Forelimb muscle (tissue), 1 donor: ENCODE data around the gene AGO1. TPM values are rescaled to one million over a fixed set of nuclear protein-coding genes. Genes with fewer than 3 reads are reported as not detected.

Experiments
- DNase-seq: peaks from one replicate; pipeline ENCODE4 v3.0.0-alpha.2; 2013; ENCODE audit warnings: low read depth
- polyA plus RNA-seq: library from polyadenylated mRNA; unstranded; fragments of 120-200 nt; gene quantifications from one replicate; pipeline ENCODE4 v1.2.1, GENCODE V29; 2013; ENCODE audit not compliant: insufficient read length

The AGO1 gene
- 8.4 TPM for polyA plus RNA-seq

GRCh38 chr1:35882945-35883634, at the start of gene AGO1:
TSS of gene AGO1 (plus strand) at chr1:35883209. CDS start at chr1:35883422, 213 bp downstream.
- peak; percentile 57 for DNase-seq

GRCh38 chr1:35833395-35833794, 49.6 kb upstream of the AGO1 start:
- no peak for DNase-seq

- no peak for DNase-seq
These were observed 48.8 kb upstream of the AGO1 start for GRCh38 chr1:35834218-35834617.

GRCh38 chr1:35835398-35835797, 47.6 kb upstream of the AGO1 start:
- no peak for DNase-seq

GRCh38 chr1:35836734-35837133, 46.3 kb upstream of the AGO1 start:
- no peak for DNase-seq

- DNase-seq, result no peak
These were observed 44.2 kb upstream of the AGO1 start for GRCh38 chr1:35838693-35839245.

GRCh38 chr1:35844826-35845225, 38.2 kb upstream of the AGO1 start:
- DNase-seq, result no peak

GRCh38 chr1:35845766-35846165, 37.2 kb upstream of the AGO1 start:
- no peak for DNase-seq

- DNase-seq, result no peak
These were observed 35.0 kb upstream of the AGO1 start for GRCh38 chr1:35847935-35848565.

- no peak for DNase-seq
These were observed 33.0 kb upstream of the AGO1 start for GRCh38 chr1:35850051-35850450.

GRCh38 chr1:35850716-35851115, 32.3 kb upstream of the AGO1 start:
- DNase-seq, result no peak

GRCh38 chr1:35851132-35851869, 31.7 kb upstream of the AGO1 start:
- peak; percentile 87 for DNase-seq

GRCh38 chr1:35852241-35852640, 30.8 kb upstream of the AGO1 start:
- DNase-seq, result no peak

GRCh38 chr1:35854989-35855700, 27.9 kb upstream of the AGO1 start:
- no peak for DNase-seq

- DNase-seq, result no peak
These were observed 26.0 kb upstream of the AGO1 start for GRCh38 chr1:35856964-35857363.

- no peak for DNase-seq
These were observed 25.2 kb upstream of the AGO1 start for GRCh38 chr1:35857830-35858229.

GRCh38 chr1:35860696-35861095, 22.3 kb upstream of the AGO1 start:
- no peak for DNase-seq

- no peak for DNase-seq
These were observed 19.9 kb upstream of the AGO1 start for GRCh38 chr1:35863136-35863535.

- no peak for DNase-seq
These were observed 19.0 kb upstream of the AGO1 start for GRCh38 chr1:35863881-35864625.

- no peak for DNase-seq
These were observed 18.2 kb upstream of the AGO1 start for GRCh38 chr1:35864813-35865212.

- no peak for DNase-seq
These were observed 16.0 kb upstream of the AGO1 start for GRCh38 chr1:35866991-35867390.
